Measurements from ENCODE around the gene PSMG1. TPM values are rescaled to one million over a fixed set of nuclear protein-coding genes. Genes with fewer than 3 reads are reported as not detected.
"Not testable (repeated sequence)": the region's sequence is repeated elsewhere in the genome, so short reads cannot be mapped to it uniquely, and the experiment has no call there.

PSMG1 gene
- total and polyA plus RNA-seq, 12 donors, result 14.8 to 29.4 (median 25.5) TPM

- 72 to 74% methylated on average over 3 of the region's 3 CpGs for WGBS, 2 donors
- H3K27me3 ChIP-seq, result no peaks in the 10 kb centered on the region
- ATAC-seq, result no peak
- no peak for DNase-seq
- no peaks in the 10 kb centered on the region for H3K9me3 ChIP-seq
- H3K4me1 ChIP-seq, result peaks cover 0 to 13% (median 0%) of the 10 kb centered on the region in 9 donors
- H3K4me3 ChIP-seq, result no peak overlapping the region
- peaks cover 0 to 100% (median 10%) of the 10 kb centered on the region in 9 donors for H3K36me3 ChIP-seq
- intact Hi-C loops (cut with DNase I), result loop anchor here in 1 of 10 donors (5.0 kb wide), 1 partner anchor 40 kb away; no protein-coding TSS in a partner anchor
- TF ChIP-seq CTCF (IDR thresholded peaks at IDR 0.05), result no peak
- H3K27ac ChIP-seq, result no peak overlapping the region
Observed at GRCh38 chr21:39221997-39222486, 38.8 kb upstream of the PSMG1 start.

DNA sequence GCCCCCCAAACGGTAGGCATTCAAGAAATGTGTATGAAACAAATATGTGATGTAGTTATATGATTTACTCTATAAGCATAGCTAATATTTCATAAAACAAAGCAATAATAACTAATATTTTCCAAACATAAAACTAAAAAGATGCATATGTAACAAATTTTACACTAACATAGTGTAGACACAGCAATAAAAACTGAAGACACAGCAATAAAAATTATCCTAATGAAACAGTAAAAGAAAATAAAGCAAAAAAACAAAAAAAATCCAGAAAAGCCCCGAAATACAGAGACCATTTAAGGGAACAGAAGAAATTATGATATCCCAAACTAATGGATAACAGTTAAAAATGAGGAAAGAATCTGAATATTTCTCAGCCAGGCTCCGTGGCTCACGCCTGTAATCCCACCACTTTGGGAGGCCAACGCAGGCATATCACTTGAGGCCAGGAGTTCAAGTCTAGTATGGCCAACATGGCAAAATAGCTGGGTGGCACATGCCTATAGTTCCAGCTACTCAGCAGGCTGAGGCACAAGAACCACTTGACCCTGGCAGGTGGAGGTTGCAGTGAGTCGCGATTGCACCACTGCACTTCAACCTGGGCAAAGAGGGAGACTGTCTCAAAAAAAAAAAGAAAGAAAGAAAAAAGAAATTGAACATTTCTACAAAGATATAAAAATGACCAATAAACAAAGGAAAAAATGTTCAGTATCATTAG is 38.2 kb upstream of the PSMG1 start:
- Histone ChIP-seq H3K4me3 (no peak overlapping the region), H3K27ac (no peak overlapping the region), H3K36me3 (peaks cover 0 to 97% (median 10%) of the 10 kb centered on the region in 9 donors), H3K9me3 (no peaks in the 10 kb centered on the region), H3K27me3 (no peaks in the 10 kb centered on the region), H3K4me1 (peaks cover 0 to 13% (median 0%) of the 10 kb centered on the region in 9 donors)
- no peak for TF ChIP-seq CTCF (IDR thresholded peaks at IDR 0.05)
- DNase-seq (no peak), ATAC-seq (peak in 1 of 8 donors; percentile 50)
- 91% methylated on average over 7 of the region's 7 CpGs for WGBS, 2 donors
- intact Hi-C loops (cut with DNase I), result loop anchor here in 1 of 10 donors (5.0 kb wide), 1 partner anchor 41 kb away; no protein-coding TSS in a partner anchor

- peaks cover 0 to 97% (median 10%) of the 10 kb centered on the region in 9 donors for H3K36me3 ChIP-seq
- not testable (repeated sequence) for H3K27ac ChIP-seq, DNase-seq, H3K27me3 ChIP-seq, H3K9me3 ChIP-seq, H3K4me3 ChIP-seq, ATAC-seq
- intact Hi-C loops (cut with DNase I), result loop anchor here in 1 of 10 donors (5.0 kb wide), 1 partner anchor 41 kb away; no protein-coding TSS in a partner anchor
- WGBS, 2 donors, result 92% methylated on average over 2 of the region's 2 CpGs
- H3K4me1 ChIP-seq, result peaks cover 0 to 13% (median 0%) of the 10 kb centered on the region in 9 donors
Observed at GRCh38 chr21:39220875-39221274, 37.6 kb upstream of the PSMG1 start.

DNA sequence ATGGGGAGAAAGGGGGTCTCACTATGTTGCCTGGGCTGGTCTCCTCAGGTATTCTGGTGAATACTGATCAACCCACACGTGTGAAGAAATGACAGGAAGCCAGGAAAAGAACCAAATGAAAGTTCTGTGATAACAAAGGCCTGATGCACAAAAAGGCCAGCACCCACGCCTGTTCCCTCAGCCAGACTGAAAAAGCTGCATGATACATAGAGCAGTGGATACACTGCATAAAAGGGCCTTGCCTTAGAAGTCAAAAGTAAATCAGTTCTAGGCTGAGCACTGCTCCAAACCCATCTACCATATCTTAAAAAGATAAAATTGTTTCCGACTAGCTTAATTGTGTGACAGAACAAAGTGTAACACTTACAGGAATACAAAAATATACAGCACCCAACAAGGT is 36.9 kb upstream of the PSMG1 start:
- H3K9me3 ChIP-seq, result no peaks in the 10 kb centered on the region
- no peaks in the 10 kb centered on the region for H3K27me3 ChIP-seq
- intact Hi-C loops (cut with DNase I), result loop anchor here in 1 of 10 donors (5.0 kb wide), 1 partner anchor 42 kb away; no protein-coding TSS in a partner anchor
- TF ChIP-seq CTCF (IDR thresholded peaks at IDR 0.05), result no peak
- peaks cover 0 to 97% (median 16%) of the 10 kb centered on the region in 9 donors for H3K36me3 ChIP-seq
- peak in 5 of 8 donors; percentile 50 to 87 (median 80) for ATAC-seq
- no peak overlapping the region for H3K27ac ChIP-seq
- no peak for DNase-seq
- WGBS, 2 donors, result 40 to 59% methylated on average over 3 of the region's 3 CpGs
- H3K4me1 ChIP-seq, result peaks cover 0 to 13% (median 0%) of the 10 kb centered on the region in 9 donors
- no peak overlapping the region for H3K4me3 ChIP-seq
